RWPE2 (cell line): ENCODE measurements around the gene BBX.

Experiments
- ATAC-seq: fragments of 200-7000 bp; cut with Tn5 transposase; 3 replicates; pipeline ENCODE4 v1.9.1; 2021; ENCODE audit warnings: low read depth
- DNase-seq: peaks from one replicate; pipeline ENCODE4 v3.0.0-alpha.2; 2020; ENCODE audit warnings: low spot score
- H3K27ac ChIP-seq: fragments of 450-650 bp; 2 replicates; pipeline ENCODE4 v1.5.1; 2017; ENCODE audit warnings: mild to moderate bottlenecking; ENCODE audit not compliant: poor library complexity, severe bottlenecking
- H3K27me3 ChIP-seq: fragments of 250-450 bp; sonication (Bioruptor Pico); 2 replicates; pipeline ENCODE4 v1.5.1; 2021; ENCODE audit warnings: mild to moderate bottlenecking, moderate library complexity; ENCODE audit not compliant: insufficient read depth, poor library complexity, severe bottlenecking
- H3K36me3 ChIP-seq: fragments of 250-450 bp; sonication (Bioruptor Pico); 2 replicates; pipeline ENCODE4 v1.5.1; 2020; ENCODE audit warnings: low read depth, mild to moderate bottlenecking, moderate library complexity
- H3K4me1 ChIP-seq: fragments of 250-450 bp; sonication (Bioruptor Pico); 2 replicates; pipeline ENCODE4 v1.5.1; 2021; ENCODE audit warnings: mild to moderate bottlenecking, moderate library complexity; ENCODE audit not compliant: insufficient read depth, poor library complexity, severe bottlenecking
- H3K4me3 ChIP-seq: fragments of 250-450 bp; sonication (Bioruptor Pico); 2 replicates; pipeline ENCODE4 v1.5.1; 2021; ENCODE audit warnings: mild to moderate bottlenecking, moderate library complexity; ENCODE audit not compliant: severe bottlenecking
- H3K9me3 ChIP-seq: fragments of 250-450 bp; sonication (Bioruptor Pico); 2 replicates; pipeline ENCODE4 v1.5.1; 2021; ENCODE audit warnings: mild to moderate bottlenecking, moderate library complexity; ENCODE audit not compliant: severe bottlenecking
- TF ChIP-seq, protein P1 (sequence below): fragments of 450-650 bp; IDR thresholded peaks from one replicate; pipeline ENCODE4 v1.5.1; 2017; ENCODE audit warnings: mild to moderate bottlenecking, moderate library complexity; ENCODE audit not compliant: poor library complexity, severe bottlenecking

Gene BBX

DNA sequence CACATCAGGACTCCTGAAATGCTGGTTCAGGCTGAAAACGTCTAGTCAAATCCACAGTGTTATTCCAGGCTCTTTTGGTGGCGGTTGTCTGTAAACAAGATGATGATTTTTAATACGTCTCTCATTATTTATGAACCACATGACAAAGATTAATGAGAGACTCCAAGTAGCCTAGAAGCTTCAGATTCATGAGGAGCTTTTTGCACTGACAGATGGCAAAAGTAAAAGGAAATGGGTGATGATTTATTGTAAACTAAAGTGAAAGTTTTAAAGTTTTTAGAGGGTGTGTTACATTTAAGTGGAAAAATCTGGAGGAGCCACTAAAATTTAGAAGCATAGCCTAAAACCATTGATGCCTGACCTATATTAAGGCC, 77.0 kb downstream of the BBX start:
- no peaks in the 10 kb centered on the region for H3K27me3 ChIP-seq
- H3K9me3 ChIP-seq, result no peaks in the 10 kb centered on the region
- peaks cover 12% of the 10 kb centered on the region for H3K4me1 ChIP-seq
- peak overlapping the region; percentile 0 for H3K27ac ChIP-seq
- DNase-seq (no peak), ATAC-seq (no peak)
- TF ChIP-seq, protein P1, sequence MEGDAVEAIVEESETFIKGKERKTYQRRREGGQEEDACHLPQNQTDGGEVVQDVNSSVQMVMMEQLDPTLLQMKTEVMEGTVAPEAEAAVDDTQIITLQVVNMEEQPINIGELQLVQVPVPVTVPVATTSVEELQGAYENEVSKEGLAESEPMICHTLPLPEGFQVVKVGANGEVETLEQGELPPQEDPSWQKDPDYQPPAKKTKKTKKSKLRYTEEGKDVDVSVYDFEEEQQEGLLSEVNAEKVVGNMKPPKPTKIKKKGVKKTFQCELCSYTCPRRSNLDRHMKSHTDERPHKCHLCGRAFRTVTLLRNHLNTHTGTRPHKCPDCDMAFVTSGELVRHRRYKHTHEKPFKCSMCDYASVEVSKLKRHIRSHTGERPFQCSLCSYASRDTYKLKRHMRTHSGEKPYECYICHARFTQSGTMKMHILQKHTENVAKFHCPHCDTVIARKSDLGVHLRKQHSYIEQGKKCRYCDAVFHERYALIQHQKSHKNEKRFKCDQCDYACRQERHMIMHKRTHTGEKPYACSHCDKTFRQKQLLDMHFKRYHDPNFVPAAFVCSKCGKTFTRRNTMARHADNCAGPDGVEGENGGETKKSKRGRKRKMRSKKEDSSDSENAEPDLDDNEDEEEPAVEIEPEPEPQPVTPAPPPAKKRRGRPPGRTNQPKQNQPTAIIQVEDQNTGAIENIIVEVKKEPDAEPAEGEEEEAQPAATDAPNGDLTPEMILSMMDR, result no peak
- no peaks in the 10 kb centered on the region for H3K36me3 ChIP-seq
- H3K4me3 ChIP-seq, result no peak overlapping the region

GRCh38 chr3:107600780-107601179, 78.0 kb downstream of the BBX start:
- Histone ChIP-seq H3K9me3 (no peaks in the 10 kb centered on the region), H3K27me3 (no peaks in the 10 kb centered on the region), H3K4me3 (no peak overlapping the region), H3K4me1 (peaks cover 12% of the 10 kb centered on the region), H3K36me3 (no peaks in the 10 kb centered on the region), H3K27ac (no peak overlapping the region)
- TF ChIP-seq, protein P1, result no peak
- no peak for DNase-seq
- no peak for ATAC-seq

DNA sequence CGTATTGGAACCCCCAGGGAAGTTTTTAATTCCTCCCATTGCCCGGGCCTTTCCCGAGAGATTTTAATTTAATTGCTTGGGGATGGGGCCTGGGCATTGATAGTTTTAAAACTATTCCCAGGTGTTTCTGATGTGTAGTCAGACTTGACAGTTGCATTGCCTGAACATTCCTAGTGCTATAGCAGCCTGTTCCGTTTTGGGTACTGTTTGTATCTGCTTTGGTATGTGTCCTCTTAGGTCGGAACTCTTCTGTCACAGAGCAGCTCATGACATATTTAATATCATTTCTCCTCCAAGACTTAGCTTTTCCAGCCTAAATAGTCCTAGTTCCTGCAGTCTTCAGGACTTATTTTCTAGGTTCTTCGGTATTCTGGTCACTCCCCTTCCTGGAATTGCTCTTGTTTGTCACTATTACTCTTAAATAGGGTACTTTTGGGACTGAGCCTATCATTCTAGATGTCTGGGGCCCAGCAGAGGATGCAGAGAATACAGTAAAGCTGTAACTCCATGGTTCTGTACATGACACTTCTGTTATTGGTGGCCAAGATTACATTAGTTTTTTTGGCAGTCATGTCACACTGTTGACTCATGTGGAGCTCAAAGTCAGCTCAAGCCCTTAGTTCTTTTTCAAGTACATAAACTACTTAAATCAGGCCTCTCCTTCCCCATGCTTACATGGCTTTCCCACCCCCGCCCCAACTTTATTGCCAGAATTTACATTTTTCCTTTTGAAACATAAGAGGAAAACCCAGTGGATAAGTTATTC, 81.5 kb downstream of the BBX start:
- no peaks in the 10 kb centered on the region for H3K27me3 ChIP-seq
- no peak overlapping the region for H3K4me3 ChIP-seq
- TF ChIP-seq, protein P1, result no peak
- H3K36me3 ChIP-seq, result no peaks in the 10 kb centered on the region
- H3K27ac ChIP-seq, result no peak overlapping the region
- H3K4me1 ChIP-seq, result peaks cover 2% of the 10 kb centered on the region
- ATAC-seq (no peak), DNase-seq (no peak)
- H3K9me3 ChIP-seq, result no peaks in the 10 kb centered on the region

- H3K4me1 ChIP-seq, result no peaks in the 10 kb centered on the region
- no peak for ATAC-seq
- TF ChIP-seq, protein P1, result no peak
- H3K36me3 ChIP-seq, result peaks cover 5% of the 10 kb centered on the region; the same call in 1 of the 2 replicates
- H3K27me3 ChIP-seq, result no peaks in the 10 kb centered on the region
- DNase-seq, result no peak
- H3K9me3 ChIP-seq, result peaks cover 5% of the 10 kb centered on the region
- H3K27ac ChIP-seq, result no peak overlapping the region
- H3K4me3 ChIP-seq, result no peak overlapping the region
Measured at GRCh38 chr3:107611775-107612469, 89.2 kb downstream of the BBX start.

DNA sequence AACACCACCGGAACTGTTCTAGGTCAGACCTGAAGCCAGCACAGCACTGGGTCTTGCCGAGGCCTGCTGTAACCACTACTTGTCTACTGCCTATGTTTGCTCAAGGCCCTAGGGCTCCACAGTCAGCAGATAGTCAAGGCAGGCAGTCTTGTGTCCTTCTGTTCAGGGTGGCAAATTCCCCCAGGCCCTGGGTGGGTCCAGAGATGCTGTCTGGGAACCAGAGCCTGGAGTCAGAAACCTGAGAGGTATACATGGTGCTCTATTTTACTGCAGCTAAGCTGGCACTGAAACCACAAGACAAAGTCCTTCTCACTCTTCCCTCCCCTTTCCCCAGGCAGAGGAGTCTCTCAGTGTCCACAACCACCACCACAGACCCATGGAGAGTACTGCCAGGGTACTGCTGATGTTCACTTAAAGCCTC, 89.9 kb downstream of the BBX start:
- peaks cover 5% of the 10 kb centered on the region; the same call in 1 of the 2 replicates for H3K36me3 ChIP-seq
- TF ChIP-seq, protein P1, result no peak
- no peak overlapping the region for H3K4me3 ChIP-seq
- no peaks in the 10 kb centered on the region for H3K4me1 ChIP-seq
- ATAC-seq (no peak), DNase-seq (no peak)
- H3K9me3 ChIP-seq, result peaks cover 5% of the 10 kb centered on the region
- H3K27me3 ChIP-seq, result no peaks in the 10 kb centered on the region
- no peak overlapping the region for H3K27ac ChIP-seq
